Upper lobe of left lung (tissue), 4 donors: ENCODE data around the gene DHFR.

ENCODE experiments used
- POLR2A ChIP-seq, 4 donors: fragments of 450-650 bp; IDR thresholded peaks; one replicate each; pipeline ENCODE4 v1.5.1; 2016 to 2017; ENCODE audit warnings: antibody characterized with exemption in 4 of 4, mild to moderate bottlenecking in 2 of 4
- POLR2AphosphoS5 ChIP-seq, 2 donors: sonication (generic); formaldehyde crosslinking; IDR thresholded peaks; one replicate each; pipeline ENCODE4 v1.5.1; 2017; ENCODE audit warnings: antibody characterized with exemption in 2 of 2
- TF ChIP-seq, protein P1 (sequence below), 6 experiments: fragments of 450-650 bp in 4 of 6; fragments of 200-600 bp in 2 of 6; sonication (generic) in 2 of 6; IDR thresholded peaks; one replicate each; pipeline ENCODE4 v1.5.1; 2016 to 2019; ENCODE audit warnings: antibody characterized with exemption in 6 of 6

DNA sequence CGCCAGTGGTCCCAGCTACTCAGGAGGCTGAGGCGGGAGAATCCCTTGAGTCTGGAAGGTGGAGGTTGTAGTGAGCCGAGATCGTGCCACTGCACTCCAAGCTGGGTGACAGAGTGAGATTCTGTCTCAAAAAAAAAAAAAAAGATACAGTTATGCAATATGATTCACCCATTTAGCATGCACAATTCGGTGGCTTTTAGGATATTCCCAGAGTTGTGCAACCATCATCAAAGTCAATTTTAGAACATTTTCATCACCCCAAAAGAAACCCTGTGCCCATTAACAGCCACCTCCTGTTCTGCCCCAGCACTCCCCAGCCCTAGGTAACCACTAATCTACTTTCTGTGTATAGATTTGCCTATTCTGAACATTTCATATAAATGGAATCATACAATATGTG, 4.3 kb upstream of the DHFR start:
- TF ChIP-seq POLR2AphosphoS5 (IDR thresholded peaks at IDR 0.05) = no peak
- TF ChIP-seq POLR2A (IDR thresholded peaks at IDR 0.05) = no peak
- TF ChIP-seq, protein P1, sequence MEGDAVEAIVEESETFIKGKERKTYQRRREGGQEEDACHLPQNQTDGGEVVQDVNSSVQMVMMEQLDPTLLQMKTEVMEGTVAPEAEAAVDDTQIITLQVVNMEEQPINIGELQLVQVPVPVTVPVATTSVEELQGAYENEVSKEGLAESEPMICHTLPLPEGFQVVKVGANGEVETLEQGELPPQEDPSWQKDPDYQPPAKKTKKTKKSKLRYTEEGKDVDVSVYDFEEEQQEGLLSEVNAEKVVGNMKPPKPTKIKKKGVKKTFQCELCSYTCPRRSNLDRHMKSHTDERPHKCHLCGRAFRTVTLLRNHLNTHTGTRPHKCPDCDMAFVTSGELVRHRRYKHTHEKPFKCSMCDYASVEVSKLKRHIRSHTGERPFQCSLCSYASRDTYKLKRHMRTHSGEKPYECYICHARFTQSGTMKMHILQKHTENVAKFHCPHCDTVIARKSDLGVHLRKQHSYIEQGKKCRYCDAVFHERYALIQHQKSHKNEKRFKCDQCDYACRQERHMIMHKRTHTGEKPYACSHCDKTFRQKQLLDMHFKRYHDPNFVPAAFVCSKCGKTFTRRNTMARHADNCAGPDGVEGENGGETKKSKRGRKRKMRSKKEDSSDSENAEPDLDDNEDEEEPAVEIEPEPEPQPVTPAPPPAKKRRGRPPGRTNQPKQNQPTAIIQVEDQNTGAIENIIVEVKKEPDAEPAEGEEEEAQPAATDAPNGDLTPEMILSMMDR (IDR thresholded peaks at IDR 0.05) = no peak
